Stimulated activated naive CD8-positive, alpha-beta T cell treated with anti-CD3 and anti-CD28 coated beads, Interleukin-15, amount 100 ng/mL, for 72 hours (primary cell): ENCODE measurements around the gene PRIM2.
A peak's percentile ranks its signal among the peaks of the same experiment; 100 is the strongest.
"Not testable (repeated sequence)": the region's sequence is repeated elsewhere in the genome, so short reads cannot be mapped to it uniquely, and the experiment has no call there.

Experiments used
- ATAC-seq: fragments of 150-1000 bp; cut with Tn5 transposase; 2 replicates; pipeline ENCODE4 v1.10.0; 2021; ENCODE audit warnings: mild to moderate bottlenecking, moderate library complexity
- DNase-seq, 2 donors: peaks; one replicate each; pipeline ENCODE4 v3.0.0; 2021 to 2022
- H3K27ac Mint-ChIP-seq, 2 donors: one replicate each; pipeline ENCODE4 v1.8.0; 2022; ENCODE audit warnings: mild to moderate bottlenecking in 2 of 2, mixed read lengths in 2 of 2, moderate library complexity in 2 of 2
- H3K27me3 Mint-ChIP-seq: one replicate; pipeline ENCODE4 v1.8.0; 2022; ENCODE audit warnings: mixed read lengths
- H3K4me1 Mint-ChIP-seq: one replicate; pipeline ENCODE4 v1.8.0; 2022; ENCODE audit warnings: mild to moderate bottlenecking, mixed read lengths
- H3K4me3 Mint-ChIP-seq, 2 donors: one replicate each; pipeline ENCODE4 v1.8.0; 2022; ENCODE audit warnings: mild to moderate bottlenecking in 2 of 2, mixed read lengths in 2 of 2, moderate library complexity in 1 of 2
- H3K9me3 Mint-ChIP-seq, 2 donors: one replicate each; pipeline ENCODE4 v1.8.0; 2022; ENCODE audit warnings: mixed read lengths in 2 of 2

The PRIM2 gene

GRCh38 chr6:57606331-57606730 lies 288.9 kb downstream of the PRIM2 start:
- not testable (repeated sequence) for H3K27me3 Mint-ChIP-seq, ATAC-seq, H3K9me3 Mint-ChIP-seq, H3K27ac Mint-ChIP-seq, DNase-seq, H3K4me3 Mint-ChIP-seq, H3K4me1 Mint-ChIP-seq

GRCh38 chr6:57610612-57611011 lies 293.2 kb downstream of the PRIM2 start:
- not testable (repeated sequence) for H3K9me3 Mint-ChIP-seq, H3K27me3 Mint-ChIP-seq, DNase-seq, H3K4me3 Mint-ChIP-seq, H3K27ac Mint-ChIP-seq, H3K4me1 Mint-ChIP-seq, ATAC-seq

DNA sequence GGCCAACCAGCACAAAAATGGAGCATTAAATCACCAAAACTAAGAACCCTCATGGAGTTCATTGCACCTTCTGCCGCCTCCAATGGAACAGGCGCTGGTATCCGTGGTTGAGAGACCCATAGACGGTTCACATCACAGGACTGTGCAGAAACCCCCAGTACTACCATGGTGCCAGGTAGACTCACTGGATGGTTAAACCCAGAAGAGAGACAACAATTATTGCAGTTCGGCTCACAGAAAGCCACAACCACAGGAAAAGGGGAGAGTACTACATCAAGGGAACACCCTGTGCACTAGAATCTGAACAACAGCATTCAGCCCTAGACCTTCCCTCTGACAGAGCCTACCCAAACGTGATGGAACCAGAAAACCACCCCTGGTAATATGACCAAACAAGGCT lies 301.5 kb downstream of the PRIM2 start:
- not testable (repeated sequence) for H3K4me3 Mint-ChIP-seq, DNase-seq, H3K27me3 Mint-ChIP-seq, ATAC-seq, H3K9me3 Mint-ChIP-seq, H3K27ac Mint-ChIP-seq
- H3K4me1 Mint-ChIP-seq, result peaks cover 15% of the 10 kb centered on the region

DNA sequence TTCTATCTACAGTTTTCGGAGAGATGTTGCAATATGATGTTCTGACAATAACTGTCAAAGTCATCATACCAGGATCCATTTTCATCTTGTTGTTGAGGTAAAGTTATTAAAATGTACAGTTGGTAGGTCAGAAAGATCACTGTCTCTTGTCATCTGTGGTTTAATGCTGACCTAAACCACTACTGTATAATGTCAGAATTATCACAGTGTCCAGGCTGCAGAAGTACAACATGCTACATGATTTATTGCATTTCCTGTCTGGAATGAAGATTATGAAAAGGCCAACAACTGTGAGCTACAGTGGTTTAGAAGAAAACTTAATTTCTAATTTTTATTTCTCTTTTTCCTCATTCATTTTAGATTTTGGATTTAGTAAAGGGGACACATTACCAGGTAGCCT lies 314.3 kb downstream of the PRIM2 start:
- DNase-seq, H3K27ac Mint-ChIP-seq, H3K4me3 Mint-ChIP-seq, H3K9me3 Mint-ChIP-seq, H3K4me1 Mint-ChIP-seq, H3K27me3 Mint-ChIP-seq, ATAC-seq: not testable (repeated sequence)

- not testable (repeated sequence) for H3K9me3 Mint-ChIP-seq, DNase-seq, H3K27ac Mint-ChIP-seq, H3K4me1 Mint-ChIP-seq, H3K4me3 Mint-ChIP-seq, H3K27me3 Mint-ChIP-seq, ATAC-seq
Observed at GRCh38 chr6:57658526-57658925, 341.1 kb downstream of the PRIM2 start.

GRCh38 chr6:57659794-57660193 lies 342.4 kb downstream of the PRIM2 start:
- not testable (repeated sequence) for ATAC-seq, H3K9me3 Mint-ChIP-seq, H3K4me3 Mint-ChIP-seq, H3K27ac Mint-ChIP-seq, H3K4me1 Mint-ChIP-seq, DNase-seq, H3K27me3 Mint-ChIP-seq

DNA sequence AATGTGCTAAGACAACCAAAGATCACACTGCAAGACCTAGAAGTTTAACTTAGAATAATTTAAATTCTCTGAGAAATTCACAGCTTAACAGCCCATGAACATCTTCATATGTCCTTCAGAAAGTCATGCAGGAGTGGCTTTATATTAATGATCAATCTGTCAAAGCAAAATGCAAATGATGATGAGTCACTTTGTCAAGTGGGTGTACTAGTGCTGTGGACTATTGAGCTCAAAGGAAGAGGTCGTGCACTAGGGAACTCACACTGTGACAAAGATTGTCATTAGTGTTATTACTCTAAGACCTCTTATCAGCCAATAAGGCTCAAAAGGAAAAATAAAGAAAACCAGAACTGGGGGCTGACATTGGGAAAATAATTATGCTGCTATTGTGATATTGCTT lies 343.5 kb downstream of the PRIM2 start:
- DNase-seq, H3K4me3 Mint-ChIP-seq, H3K9me3 Mint-ChIP-seq, H3K4me1 Mint-ChIP-seq, H3K27me3 Mint-ChIP-seq, ATAC-seq: not testable (repeated sequence)
- H3K27ac Mint-ChIP-seq, result peak overlapping the region in 1 of 2 donors; percentile 46

DNA sequence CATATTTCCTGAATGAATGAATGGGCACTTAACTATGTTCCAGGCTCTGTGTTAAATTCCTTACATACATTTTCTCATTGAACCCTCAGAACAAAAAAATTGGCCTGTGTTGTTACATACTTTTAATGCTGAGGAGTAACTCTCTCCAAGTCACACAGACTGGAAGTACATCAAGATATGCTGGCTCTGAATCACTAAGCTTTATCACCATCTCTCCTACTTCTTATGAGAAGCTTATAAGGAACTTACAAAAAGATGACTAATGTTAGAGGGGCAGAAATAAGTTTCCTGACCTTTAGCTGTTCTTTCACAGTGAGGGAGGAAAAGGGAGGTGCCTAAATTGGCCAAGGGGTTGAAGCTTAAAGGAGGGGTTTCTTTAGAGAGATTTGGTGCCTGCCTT lies 350.7 kb downstream of the PRIM2 start:
- not testable (repeated sequence) for H3K9me3 Mint-ChIP-seq, DNase-seq, H3K27me3 Mint-ChIP-seq, ATAC-seq, H3K27ac Mint-ChIP-seq, H3K4me1 Mint-ChIP-seq, H3K4me3 Mint-ChIP-seq

- not testable (repeated sequence) for DNase-seq, H3K4me3 Mint-ChIP-seq, H3K27me3 Mint-ChIP-seq, H3K9me3 Mint-ChIP-seq, H3K4me1 Mint-ChIP-seq, ATAC-seq, H3K27ac Mint-ChIP-seq
Observed at GRCh38 chr6:57671237-57671636, 353.8 kb downstream of the PRIM2 start.

GRCh38 chr6:57671937-57672627 lies 354.7 kb downstream of the PRIM2 start:
- H3K27ac Mint-ChIP-seq, H3K9me3 Mint-ChIP-seq, H3K27me3 Mint-ChIP-seq, H3K4me3 Mint-ChIP-seq, ATAC-seq, H3K4me1 Mint-ChIP-seq, DNase-seq: not testable (repeated sequence)

GRCh38 chr6:57673281-57673680 lies 355.9 kb downstream of the PRIM2 start:
- H3K27ac Mint-ChIP-seq, result peak overlapping the region in 1 of 2 donors; percentile 2
- not testable (repeated sequence) for DNase-seq, H3K4me3 Mint-ChIP-seq, H3K9me3 Mint-ChIP-seq, H3K4me1 Mint-ChIP-seq, ATAC-seq, H3K27me3 Mint-ChIP-seq

- H3K4me1 Mint-ChIP-seq, ATAC-seq, H3K27me3 Mint-ChIP-seq, H3K9me3 Mint-ChIP-seq, H3K4me3 Mint-ChIP-seq, DNase-seq, H3K27ac Mint-ChIP-seq: not testable (repeated sequence)
Observed at GRCh38 chr6:57675386-57675785, 358.0 kb downstream of the PRIM2 start.

GRCh38 chr6:57696382-57696781 lies 379.0 kb downstream of the PRIM2 start:
- H3K9me3 Mint-ChIP-seq, H3K4me3 Mint-ChIP-seq, DNase-seq, H3K27ac Mint-ChIP-seq, H3K27me3 Mint-ChIP-seq, ATAC-seq, H3K4me1 Mint-ChIP-seq: not testable (repeated sequence)
